ENCODE results near the gene MAPK1. TPM values are rescaled to one million over a fixed set of nuclear protein-coding genes. Genes with fewer than 3 reads are reported as not detected.

Gene MAPK1
- total and polyA plus RNA-seq, 2 donors (not counting 1 experiment from before 2014, with no cell fraction given), result 53.8 to 133 TPM

- peak overlapping the region in 3 of 4 experiments; percentile 25 to 41 (median 34) for H3K4me3 ChIP-seq (replicated peaks in 1 of 4; ENCODE audit: control extremely low read depth in 1 of 4, insufficient read depth in 1 of 4, low read depth in 3 of 4, low read length in 4 of 4)
- H3K27ac ChIP-seq (ENCODE audit: insufficient read depth, low read length), result no peak overlapping the region
- H3K79me2 ChIP-seq (ENCODE audit: control insufficient read depth, insufficient read depth, low read length), result no peaks in the 10 kb centered on the region
- H3K27me3 ChIP-seq (ENCODE audit: control insufficient read depth, insufficient read depth, low read length), result no peaks in the 10 kb centered on the region
- H3K4me2 ChIP-seq (ENCODE audit: extremely low read depth, insufficient read depth, low read length), result peak overlapping the region; percentile 46
- H4K20me1 ChIP-seq (ENCODE audit: control insufficient read depth, extremely low read depth, insufficient read depth, low read length), result no peaks in the 10 kb centered on the region
- no peaks in the 10 kb centered on the region for H3K9me3 ChIP-seq (ENCODE audit: control insufficient read depth, insufficient read depth, low read depth, low read length)
- TF ChIP-seq EZH2 (IDR thresholded peaks at IDR 0.05; ENCODE audit: low read length, missing control alignments) (no peak), CTCF (conservative IDR thresholded peaks at IDR 0.05 in 1 of 2, IDR thresholded peaks at IDR 0.05 in 1 of 2; ENCODE audit: low read depth in 1 of 2, low read length in 2 of 2) (peak; percentile 87 to 91)
- peaks cover 4% of the 10 kb centered on the region for H3K4me1 ChIP-seq (ENCODE audit: control insufficient read depth, extremely low read depth, insufficient read depth, low read length)
- H3K9ac ChIP-seq (ENCODE audit: insufficient read depth, low read length), result no peak overlapping the region
- H2AFZ ChIP-seq (ENCODE audit: low read length), result peak overlapping the region; percentile 68
- no peaks in the 10 kb centered on the region for H3K36me3 ChIP-seq (ENCODE audit: control insufficient read depth, insufficient read depth, low read length)
- DNase-seq (ENCODE audit: low read depth in 2 of 2), result peak; percentile 69 to 83
These were observed 154.6 kb downstream of the MAPK1 start for GRCh38 chr22:21712751-21713427.

GRCh38 chr22:21711851-21712250, 155.6 kb downstream of the MAPK1 start:
- no peak for TF ChIP-seq CTCF (conservative IDR thresholded peaks at IDR 0.05 in 1 of 2, IDR thresholded peaks at IDR 0.05 in 1 of 2; ENCODE audit: low read depth in 1 of 2, low read length in 2 of 2)
- TF ChIP-seq EZH2 (IDR thresholded peaks at IDR 0.05; ENCODE audit: low read length, missing control alignments), result no peak
- Histone ChIP-seq H3K79me2 (ENCODE audit: control insufficient read depth, insufficient read depth, low read length) (no peaks in the 10 kb centered on the region), H3K4me3 (replicated peaks in 1 of 4; ENCODE audit: control extremely low read depth in 1 of 4, insufficient read depth in 1 of 4, low read depth in 3 of 4, low read length in 4 of 4) (no peak overlapping the region), H3K27me3 (ENCODE audit: control insufficient read depth, insufficient read depth, low read length) (no peaks in the 10 kb centered on the region), H3K36me3 (ENCODE audit: control insufficient read depth, insufficient read depth, low read length) (no peaks in the 10 kb centered on the region), H3K9me3 (ENCODE audit: control insufficient read depth, insufficient read depth, low read depth, low read length) (no peaks in the 10 kb centered on the region), H2AFZ (ENCODE audit: low read length) (no peak overlapping the region), H3K4me1 (ENCODE audit: control insufficient read depth, extremely low read depth, insufficient read depth, low read length) (peaks cover 4% of the 10 kb centered on the region), H4K20me1 (ENCODE audit: control insufficient read depth, extremely low read depth, insufficient read depth, low read length) (no peaks in the 10 kb centered on the region), H3K9ac (ENCODE audit: insufficient read depth, low read length) (no peak overlapping the region), H3K27ac (ENCODE audit: insufficient read depth, low read length) (no peak overlapping the region), H3K4me2 (ENCODE audit: extremely low read depth, insufficient read depth, low read length) (no peak overlapping the region)
- DNase-seq (ENCODE audit: low read depth in 2 of 2), result no peak

GRCh38 chr22:21710156-21710555, 157.3 kb downstream of the MAPK1 start:
- H2AFZ ChIP-seq (ENCODE audit: low read length), result no peak overlapping the region
- H4K20me1 ChIP-seq (ENCODE audit: control insufficient read depth, extremely low read depth, insufficient read depth, low read length), result no peaks in the 10 kb centered on the region
- H3K9me3 ChIP-seq (ENCODE audit: control insufficient read depth, insufficient read depth, low read depth, low read length), result no peaks in the 10 kb centered on the region
- TF ChIP-seq CTCF (conservative IDR thresholded peaks at IDR 0.05 in 1 of 2, IDR thresholded peaks at IDR 0.05 in 1 of 2; ENCODE audit: low read depth in 1 of 2, low read length in 2 of 2), result no peak
- TF ChIP-seq EZH2 (IDR thresholded peaks at IDR 0.05; ENCODE audit: low read length, missing control alignments), result no peak
- H3K27ac ChIP-seq (ENCODE audit: insufficient read depth, low read length), result no peak overlapping the region
- no peaks in the 10 kb centered on the region for H3K36me3 ChIP-seq (ENCODE audit: control insufficient read depth, insufficient read depth, low read length)
- H3K4me1 ChIP-seq (ENCODE audit: control insufficient read depth, extremely low read depth, insufficient read depth, low read length), result peaks cover 4% of the 10 kb centered on the region
- H3K4me2 ChIP-seq (ENCODE audit: extremely low read depth, insufficient read depth, low read length), result no peak overlapping the region
- no peaks in the 10 kb centered on the region for H3K27me3 ChIP-seq (ENCODE audit: control insufficient read depth, insufficient read depth, low read length)
- DNase-seq (ENCODE audit: low read depth in 2 of 2), result no peak
- H3K9ac ChIP-seq (ENCODE audit: insufficient read depth, low read length), result no peak overlapping the region
- H3K79me2 ChIP-seq (ENCODE audit: control insufficient read depth, insufficient read depth, low read length), result no peaks in the 10 kb centered on the region
- no peak overlapping the region for H3K4me3 ChIP-seq (replicated peaks in 1 of 4; ENCODE audit: control extremely low read depth in 1 of 4, insufficient read depth in 1 of 4, low read depth in 3 of 4, low read length in 4 of 4)

Measured in fibroblast of lung (primary cell).